A549 (cell line): ENCODE data around the gene ARHGAP26.

Source experiments
- CTCF ChIP-seq: fragments of >200 bp; sonication (Bioruptor Twin); formaldehyde crosslinking; IDR thresholded peaks from 3 replicates; pipeline ENCODE4 v1.5.1; 2016
- JUNB ChIP-seq: fragments of >200 bp; sonication (Bioruptor Twin); formaldehyde crosslinking; IDR thresholded peaks from 2 replicates; pipeline ENCODE4 v1.6.1; 2016
- KDM1A ChIP-seq: fragments of 200-600 bp; sonication (generic); IDR thresholded peaks from 2 replicates; pipeline ENCODE4 v1.6.1; 2016; ENCODE audit warnings: low read depth, mild to moderate bottlenecking
- KDM5A ChIP-seq: fragments of 200-600 bp; sonication (generic); IDR thresholded peaks from 2 replicates; pipeline ENCODE4 v1.6.1; 2016; ENCODE audit warnings: antibody characterized with exemption, mild to moderate bottlenecking
- MAFK ChIP-seq: fragments of 450-650 bp; IDR thresholded peaks from 2 replicates; pipeline ENCODE4 v1.6.1; 2014; ENCODE audit not compliant: partially characterized antibody
- MAX ChIP-seq: IDR thresholded peaks from 2 replicates; pipeline ENCODE4 v1.6.1; 2012
- MYC ChIP-seq: IDR thresholded peaks from 2 replicates; pipeline ENCODE4 v1.6.1; 2012; ENCODE audit warnings: mild to moderate bottlenecking, inconsistent platforms, low read length, improper control_type of control experiment, borderline replicate concordance
- POLR2A ChIP-seq: IDR thresholded peaks from 2 replicates; pipeline ENCODE4 v1.6.1; 2012; ENCODE audit warnings: mild to moderate bottlenecking, low read length
- REST ChIP-seq: fragments of 200-600 bp; sonication (generic); IDR thresholded peaks from 2 replicates; pipeline ENCODE4 v1.6.1; 2016; ENCODE audit warnings: antibody characterized with exemption, mild to moderate bottlenecking, moderate library complexity
- SREBF2 ChIP-seq: fragments of 450-650 bp; IDR thresholded peaks from 2 replicates; pipeline ENCODE4 v1.6.1; 2014; ENCODE audit warnings: mild to moderate bottlenecking, moderate library complexity
- USF2 ChIP-seq: fragments of 450-650 bp; IDR thresholded peaks from 2 replicates; pipeline ENCODE4 v1.6.1; 2014; ENCODE audit warnings: antibody characterized with exemption

- TF ChIP-seq CTCF (no peak), MAX (no peak), KDM5A (no peak), MAFK (no peak), MYC (no peak), REST (no peak), KDM1A (no peak), POLR2A (no peak), SREBF2 (no peak), JUNB (no peak), USF2 (no peak)
Measured at GRCh38 chr5:143147383-143147782, 377.2 kb downstream of the ARHGAP26 start.
